Ectodermal cell (in vitro differentiated cells): ENCODE data around the gene HEATR5B.
"Not testable (repeated sequence)": the region's sequence is repeated elsewhere in the genome, so short reads cannot be mapped to it uniquely, and the experiment has no call there.

Source experiments
- H3K27ac ChIP-seq: 2 replicates; pipeline ENCODE4 v1.7.0; 2013; ENCODE audit warnings: mild to moderate bottlenecking, low read depth, low read length; ENCODE audit not compliant: insufficient read depth, poor library complexity, severe bottlenecking
- H3K27me3 ChIP-seq: 2 replicates; pipeline ENCODE4 v1.7.0; 2013; ENCODE audit warnings: mild to moderate bottlenecking, low read length; ENCODE audit not compliant: insufficient read depth, control insufficient read depth, poor library complexity, severe bottlenecking
- H3K36me3 ChIP-seq: one replicate; pipeline ENCODE4 v1.7.0; 2013; ENCODE audit warnings: low read length; ENCODE audit not compliant: control insufficient read depth, insufficient read depth
- H3K4me1 ChIP-seq: one replicate; pipeline ENCODE4 v1.7.0; 2013; ENCODE audit warnings: low read length; ENCODE audit not compliant: control insufficient read depth, insufficient read depth
- H3K4me3 ChIP-seq: 2 replicates; pipeline ENCODE4 v1.7.0; 2013; ENCODE audit warnings: low read depth, low read length, control low read depth; ENCODE audit not compliant: insufficient read depth
- H3K9me3 ChIP-seq: 2 replicates; pipeline ENCODE4 v1.7.0; 2013; ENCODE audit warnings: mild to moderate bottlenecking, low read length, moderate library complexity; ENCODE audit not compliant: control insufficient read depth
- WGBS, 2 experiments: methylation state at CpG; one replicate each; pipeline ENCODE4 v1.1.7; 2013; ENCODE audit warnings: missing lambda C conversion rate in 2 of 2; 5-methylcytosine and 5-hydroxymethylcytosine counted together

Gene HEATR5B

GRCh38 chr2:36952748-36953197 lies 131.4 kb downstream of the HEATR5B start:
- WGBS, 2 experiments = 84 to 91% methylated on average over 3 of the region's 3 CpGs
- Histone ChIP-seq H3K27ac (no peak overlapping the region), H3K27me3 (no peaks in the 10 kb centered on the region), H3K4me1 (no peaks in the 10 kb centered on the region), H3K9me3 (no peaks in the 10 kb centered on the region), H3K4me3 (no peak overlapping the region), H3K36me3 (no peaks in the 10 kb centered on the region)

DNA sequence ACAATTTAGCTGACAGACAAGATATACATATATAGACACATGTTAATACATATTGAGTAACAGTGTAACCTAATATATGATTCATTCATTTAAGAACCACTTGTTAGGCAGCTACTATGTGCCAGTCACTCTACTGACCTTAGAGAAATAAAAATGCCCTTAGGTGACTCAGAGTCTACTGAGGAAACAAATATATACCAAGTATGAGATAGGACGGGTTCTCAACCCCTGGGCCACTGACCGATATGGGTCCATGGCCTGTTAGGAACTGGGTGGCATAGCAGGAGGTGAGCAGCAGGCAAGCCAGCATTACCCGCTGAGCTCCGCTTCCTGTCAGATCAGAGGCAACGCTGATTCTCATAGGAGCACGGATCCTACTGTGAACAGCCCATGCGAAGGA lies 132.6 kb downstream of the HEATR5B start:
- Histone ChIP-seq H3K27ac (no peak overlapping the region), H3K4me3 (no peak overlapping the region), H3K4me1 (no peaks in the 10 kb centered on the region), H3K27me3 (no peaks in the 10 kb centered on the region), H3K36me3 (no peaks in the 10 kb centered on the region), H3K9me3 (no peaks in the 10 kb centered on the region)
- WGBS, 2 experiments = 81 to 87% methylated on average over 7 of the region's 7 CpGs

DNA sequence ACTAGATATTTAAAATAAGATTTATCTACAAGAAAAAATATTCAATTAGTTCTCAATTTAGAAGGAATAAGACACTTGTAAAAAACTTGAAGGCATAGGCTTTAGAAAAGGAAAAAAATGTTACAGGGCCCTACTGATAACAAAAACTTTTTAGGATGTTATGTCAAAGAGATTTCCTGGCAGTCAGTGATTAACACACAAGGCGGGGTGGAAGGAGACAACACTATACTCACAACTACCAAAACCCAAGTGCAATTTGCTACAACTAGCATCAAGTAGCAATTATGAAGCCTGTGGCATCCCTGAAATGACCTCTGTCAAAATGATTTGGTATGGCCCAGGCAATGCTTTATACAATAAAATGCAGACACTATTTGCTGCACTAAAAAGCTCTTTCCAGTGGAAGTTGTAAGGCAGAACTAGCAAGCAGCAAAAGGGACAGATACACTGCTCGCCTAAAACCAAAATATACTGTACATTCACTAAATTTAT lies 133.1 kb downstream of the HEATR5B start:
- no peak overlapping the region for H3K4me3 ChIP-seq
- H3K27me3 ChIP-seq = no peaks in the 10 kb centered on the region
- H3K4me1 ChIP-seq = no peaks in the 10 kb centered on the region
- WGBS, 2 experiments = 97 to 100% methylated on average over 2 of the region's 2 CpGs
- H3K36me3 ChIP-seq = no peaks in the 10 kb centered on the region
- H3K9me3 ChIP-seq = no peaks in the 10 kb centered on the region
- H3K27ac ChIP-seq = no peak overlapping the region

GRCh38 chr2:36949845-36950244 lies 134.3 kb downstream of the HEATR5B start:
- Histone ChIP-seq H3K4me1 (no peaks in the 10 kb centered on the region), H3K36me3 (no peaks in the 10 kb centered on the region), H3K9me3 (no peaks in the 10 kb centered on the region), H3K27ac (no peak overlapping the region), H3K27me3 (no peaks in the 10 kb centered on the region), H3K4me3 (no peak overlapping the region)
- 84 to 91% methylated on average over 1 of the region's 1 CpG for WGBS, 2 experiments

- not testable (repeated sequence) for H3K27me3 ChIP-seq, H3K4me1 ChIP-seq, H3K9me3 ChIP-seq, H3K36me3 ChIP-seq, H3K27ac ChIP-seq, H3K4me3 ChIP-seq
- 94 to 96% methylated on average over 9 to 10 of the region's 10 CpGs for WGBS, 2 experiments
These were observed 138.9 kb downstream of the HEATR5B start for GRCh38 chr2:36945240-36945639.

DNA sequence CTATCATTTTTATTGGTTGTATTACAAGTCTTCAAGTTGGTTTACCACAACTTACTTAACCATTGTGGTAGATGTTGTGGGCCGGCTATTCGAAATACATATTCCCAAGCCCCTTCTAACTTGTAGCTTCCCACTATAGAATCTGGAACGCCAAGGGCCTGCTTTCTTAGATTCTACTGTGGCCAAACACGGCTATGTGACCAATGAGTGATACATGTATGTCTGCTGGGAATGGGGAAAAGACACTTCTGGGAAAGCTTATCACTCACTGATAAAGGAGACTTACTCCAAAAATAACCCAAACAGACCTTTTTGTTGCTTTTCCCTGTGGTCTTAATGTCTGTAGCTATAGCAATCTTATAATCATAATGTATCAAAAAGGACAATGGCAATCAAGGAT lies 142.3 kb downstream of the HEATR5B start:
- no peak overlapping the region for H3K27ac ChIP-seq

GRCh38 chr2:36936526-36936925 lies 147.6 kb downstream of the HEATR5B start:
- not testable (repeated sequence) for H3K9me3 ChIP-seq, H3K27me3 ChIP-seq, H3K4me1 ChIP-seq, H3K27ac ChIP-seq, H3K4me3 ChIP-seq, H3K36me3 ChIP-seq

More for the DNA sequence above, 142.3 kb downstream of the HEATR5B start:
- no peaks in the 10 kb centered on the region for H3K36me3 ChIP-seq
- H3K27me3 ChIP-seq = no peaks in the 10 kb centered on the region
- WGBS, 2 experiments = 98 to 100% methylated on average over 3 to 4 of the region's 4 CpGs
- no peak overlapping the region for H3K4me3 ChIP-seq
- H3K4me1 ChIP-seq = no peaks in the 10 kb centered on the region
- H3K9me3 ChIP-seq = no peaks in the 10 kb centered on the region

- not testable (repeated sequence) for H3K4me3 ChIP-seq
These were observed 152.5 kb downstream of the HEATR5B start for GRCh38 chr2:36931688-36932087.

More at GRCh38 chr2:36931688-36932087, 152.5 kb downstream of the HEATR5B start:
- H3K27ac ChIP-seq, H3K4me1 ChIP-seq, H3K27me3 ChIP-seq, H3K36me3 ChIP-seq, H3K9me3 ChIP-seq: not testable (repeated sequence)
- 90 to 95% methylated on average over 6 of the region's 6 CpGs for WGBS, 2 experiments
